CD4-positive, alpha-beta T cell treated with Interleukin-15 for 4 hours (primary cell): ENCODE data around the gene NUAK1.

Experiments
- DNase-seq: peaks from one replicate; pipeline ENCODE4 v3.0.0-alpha.2; 2020; ENCODE audit warnings: low spot score

Gene NUAK1

GRCh38 chr12:106082216-106083175, 56.3 kb downstream of the NUAK1 start:
- DNase-seq: no peak

DNA sequence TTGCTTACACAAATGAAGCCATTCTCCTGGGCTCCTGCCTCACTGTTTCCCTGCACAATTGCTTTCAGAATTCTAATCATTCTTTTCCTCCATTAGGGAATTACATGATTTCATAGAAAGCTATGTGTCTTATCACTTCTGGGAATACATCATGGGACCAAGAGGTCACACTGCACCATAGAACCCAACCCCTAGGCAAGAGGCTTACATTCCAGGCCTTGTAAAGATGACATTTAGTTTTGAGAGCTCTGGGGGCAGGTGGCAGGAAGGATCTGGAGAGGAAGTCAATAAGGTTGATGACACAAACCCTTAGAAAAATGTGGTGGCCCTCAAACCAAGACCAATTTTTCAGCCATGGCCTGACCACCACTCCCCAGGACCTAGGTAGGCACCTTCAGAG, 57.1 kb downstream of the NUAK1 start:
- no peak for DNase-seq

DNA sequence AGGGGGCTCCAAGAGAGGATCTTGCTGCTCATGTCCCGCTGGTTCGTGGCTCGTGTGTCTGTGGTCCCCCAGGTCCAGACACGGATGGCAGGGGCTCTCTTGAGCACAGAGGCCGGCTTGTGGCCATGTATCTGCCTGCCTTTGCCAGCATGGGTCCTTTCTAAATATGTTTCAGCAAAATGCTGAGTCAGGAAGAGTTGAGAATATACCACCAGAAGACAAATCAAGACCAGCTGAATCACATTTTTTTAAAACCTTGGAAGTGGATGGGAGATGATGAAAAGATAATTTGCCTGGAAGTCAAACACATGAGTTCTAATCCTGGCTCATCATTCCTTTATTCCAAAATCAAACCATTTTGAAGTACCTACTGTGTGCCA, 58.0 kb downstream of the NUAK1 start:
- no peak for DNase-seq

DNA sequence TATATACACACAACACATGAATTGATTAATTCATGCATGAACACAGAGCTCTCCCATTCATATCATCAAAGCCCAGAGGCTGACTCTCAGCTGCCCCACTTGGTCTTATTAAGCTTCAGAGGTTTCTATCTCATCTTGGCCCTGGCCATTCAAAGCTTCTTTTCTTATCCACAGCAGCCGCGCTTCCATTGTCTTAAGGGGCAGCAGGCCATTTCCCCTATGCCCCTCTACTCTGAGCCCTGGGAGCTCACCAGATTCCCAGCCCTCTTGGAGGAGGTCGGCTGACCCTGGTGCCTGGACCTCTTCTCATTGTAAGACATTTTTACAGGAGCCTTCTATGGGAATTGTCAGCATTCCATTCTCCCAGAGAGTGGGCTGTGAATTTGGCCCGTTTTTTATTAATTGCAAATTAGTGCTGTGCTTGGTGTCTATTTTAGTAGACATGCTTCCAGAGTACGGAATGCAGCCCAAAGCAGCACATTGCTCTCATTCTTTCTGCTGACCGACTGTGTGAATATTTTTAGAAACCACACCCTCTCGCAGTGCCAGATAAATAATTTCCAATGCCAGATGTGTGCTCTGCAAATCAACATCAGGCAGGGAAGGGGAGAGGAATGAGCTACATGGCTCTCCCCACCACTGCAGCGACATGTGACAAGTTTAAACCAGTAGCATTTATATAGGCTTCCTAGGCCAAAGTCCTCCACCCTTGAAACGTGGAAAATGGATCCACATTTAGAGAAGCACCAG, 58.5 kb downstream of the NUAK1 start:
- DNase-seq: no peak

DNA sequence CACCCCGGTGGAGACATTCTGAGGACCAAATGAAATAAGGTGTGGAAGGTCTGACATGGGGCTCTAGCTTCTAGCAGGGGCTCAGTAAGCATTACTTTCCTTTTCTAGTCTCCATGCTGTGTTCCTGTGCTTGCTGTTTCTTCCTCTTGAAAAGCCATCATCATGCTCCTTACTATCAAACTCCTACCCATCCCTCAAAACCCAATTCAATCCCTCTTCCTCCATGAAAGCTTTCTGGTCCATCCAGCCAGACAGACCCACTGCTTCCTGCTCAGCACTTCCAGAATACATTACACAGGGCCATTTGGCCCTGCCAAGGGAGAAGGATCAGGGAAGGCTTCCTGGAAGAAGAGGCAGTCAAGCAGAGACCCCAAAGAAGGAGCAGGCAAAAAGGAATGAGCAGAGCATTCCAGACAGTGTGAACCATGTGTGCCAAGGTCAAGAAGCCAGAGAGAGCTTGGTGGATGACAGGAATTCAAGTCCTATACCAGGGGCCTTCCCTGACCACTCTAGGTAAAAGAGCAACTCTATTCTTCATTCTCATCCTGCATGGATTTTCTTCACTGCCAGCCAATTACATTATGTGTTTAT, 59.5 kb downstream of the NUAK1 start:
- no peak for DNase-seq

GRCh38 chr12:106078358-106079010, 60.3 kb downstream of the NUAK1 start:
- no peak for DNase-seq

DNA sequence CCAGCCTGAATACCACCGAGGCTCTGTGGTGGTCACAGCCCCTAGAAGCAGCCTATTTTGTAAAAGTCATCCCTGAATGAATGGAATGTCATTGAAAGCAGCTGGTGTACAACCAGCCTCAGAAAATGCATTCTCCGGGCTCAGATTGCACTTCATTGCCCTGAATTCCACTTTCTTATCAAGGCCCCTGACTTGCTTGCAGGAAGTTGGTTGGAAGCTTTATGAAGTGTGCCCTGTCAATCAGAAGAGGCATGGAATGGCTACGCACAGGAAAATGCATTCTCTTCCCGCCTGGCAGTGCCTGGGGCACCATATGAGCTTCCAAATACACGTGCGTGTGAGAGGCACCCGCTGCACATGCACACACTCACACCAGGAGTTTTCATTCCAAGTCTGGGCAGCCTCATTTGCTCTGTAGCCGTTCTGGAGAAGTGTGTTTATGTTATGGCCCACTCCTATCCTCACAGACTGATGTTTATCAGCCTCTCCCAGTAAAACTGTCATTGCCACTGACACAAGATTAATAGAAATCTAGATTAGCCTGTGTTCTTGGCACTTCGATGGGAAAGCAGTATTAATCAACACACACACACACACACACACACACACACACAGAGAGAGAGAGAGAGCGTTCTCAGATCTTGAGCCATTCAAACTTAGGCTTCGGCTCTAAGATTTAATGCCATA, 63.9 kb downstream of the NUAK1 start:
- DNase-seq: no peak

GRCh38 chr12:106074361-106074705, 64.4 kb downstream of the NUAK1 start:
- no peak for DNase-seq

DNA sequence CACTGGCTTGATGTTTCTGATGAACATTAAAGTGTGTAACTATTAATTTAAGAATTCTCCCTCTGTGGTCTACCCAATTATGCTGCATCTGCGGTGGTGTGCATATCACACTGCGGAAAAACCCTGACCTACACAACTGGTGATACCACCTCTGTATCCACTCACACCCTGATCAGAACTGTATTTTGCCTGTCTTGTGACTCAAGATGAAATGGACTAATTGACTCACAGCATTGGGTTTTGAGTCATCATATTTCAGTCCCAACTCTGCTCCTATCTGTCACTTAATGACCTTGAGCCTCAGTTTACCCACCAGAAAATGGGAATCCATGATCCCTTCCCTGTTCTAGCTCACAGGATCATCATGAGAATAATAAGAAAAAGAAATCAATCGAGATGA, 65.6 kb downstream of the NUAK1 start:
- no peak for DNase-seq

- no peak for DNase-seq
Measured at GRCh38 chr12:106072751-106073150, 66.0 kb downstream of the NUAK1 start.

GRCh38 chr12:106071686-106072085, 67.1 kb downstream of the NUAK1 start:
- no peak for DNase-seq

GRCh38 chr12:106070611-106071010, 68.1 kb downstream of the NUAK1 start:
- DNase-seq: no peak

DNA sequence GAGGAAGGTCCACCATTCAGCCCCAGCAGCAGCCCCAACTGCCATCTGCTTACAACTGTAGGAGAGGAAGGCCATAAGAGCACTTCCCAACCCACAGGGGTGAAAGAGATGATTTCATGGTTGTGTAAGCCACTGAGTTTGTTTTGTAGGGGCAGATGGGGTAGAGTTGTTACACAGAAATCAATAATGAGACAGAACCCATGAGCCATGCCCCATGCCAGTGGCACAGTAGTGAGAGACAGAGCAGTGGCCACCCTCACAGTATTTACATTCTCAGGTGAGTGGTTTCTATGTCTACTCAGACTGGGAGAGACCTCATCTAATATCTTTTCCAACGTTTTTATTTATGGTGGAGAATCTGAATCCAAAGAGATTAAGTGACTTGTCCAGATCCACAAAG, 68.6 kb downstream of the NUAK1 start:
- no peak for DNase-seq

DNA sequence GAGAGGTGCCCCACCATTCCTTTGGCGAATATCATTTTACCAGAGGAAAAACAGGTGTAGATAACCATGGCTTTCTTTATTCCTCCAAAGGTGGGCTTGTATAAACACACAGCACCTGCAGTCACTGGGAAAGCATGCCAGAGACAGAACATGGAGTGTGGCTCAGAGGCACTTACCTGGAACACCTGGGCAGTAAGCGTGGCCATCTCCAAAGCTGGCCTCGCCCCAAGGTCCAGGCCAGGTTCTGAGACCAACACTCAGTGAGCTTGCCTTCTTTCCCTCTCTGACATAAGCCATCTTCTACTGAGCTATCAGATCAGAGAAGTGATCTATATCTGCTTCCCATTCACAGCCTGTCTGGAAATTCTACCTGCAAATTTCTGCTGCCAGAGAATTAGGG, 70.5 kb downstream of the NUAK1 start:
- DNase-seq: no peak

DNA sequence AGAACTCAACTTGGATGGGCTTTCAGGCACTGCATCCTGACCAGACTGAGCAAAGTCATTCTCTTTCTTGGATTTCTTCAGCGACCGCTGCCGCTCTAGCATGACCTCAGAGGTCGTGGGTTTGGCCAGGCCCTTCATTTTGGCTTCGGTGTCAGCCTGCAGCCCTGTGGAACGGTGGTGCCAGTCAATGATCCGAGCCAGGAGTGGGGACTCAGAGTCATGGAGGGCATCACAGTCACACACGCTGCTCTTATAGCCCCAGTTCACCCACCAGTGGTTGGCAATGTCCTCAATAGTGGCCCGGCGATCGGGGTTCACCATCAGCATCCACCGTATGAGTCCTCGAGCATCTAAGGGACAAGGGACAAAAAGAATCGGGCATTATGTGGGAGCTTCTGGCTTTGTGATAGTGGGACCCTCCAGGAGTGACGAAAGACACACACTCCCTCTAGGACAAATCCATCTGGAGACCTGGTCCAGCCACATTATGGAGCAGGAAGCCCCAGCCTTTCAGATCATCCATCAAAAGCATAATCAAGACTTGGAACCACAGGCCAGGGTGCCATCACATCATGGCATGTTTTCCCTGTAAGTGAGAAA, 71.0 kb downstream of the NUAK1 start:
- no peak for DNase-seq

DNA sequence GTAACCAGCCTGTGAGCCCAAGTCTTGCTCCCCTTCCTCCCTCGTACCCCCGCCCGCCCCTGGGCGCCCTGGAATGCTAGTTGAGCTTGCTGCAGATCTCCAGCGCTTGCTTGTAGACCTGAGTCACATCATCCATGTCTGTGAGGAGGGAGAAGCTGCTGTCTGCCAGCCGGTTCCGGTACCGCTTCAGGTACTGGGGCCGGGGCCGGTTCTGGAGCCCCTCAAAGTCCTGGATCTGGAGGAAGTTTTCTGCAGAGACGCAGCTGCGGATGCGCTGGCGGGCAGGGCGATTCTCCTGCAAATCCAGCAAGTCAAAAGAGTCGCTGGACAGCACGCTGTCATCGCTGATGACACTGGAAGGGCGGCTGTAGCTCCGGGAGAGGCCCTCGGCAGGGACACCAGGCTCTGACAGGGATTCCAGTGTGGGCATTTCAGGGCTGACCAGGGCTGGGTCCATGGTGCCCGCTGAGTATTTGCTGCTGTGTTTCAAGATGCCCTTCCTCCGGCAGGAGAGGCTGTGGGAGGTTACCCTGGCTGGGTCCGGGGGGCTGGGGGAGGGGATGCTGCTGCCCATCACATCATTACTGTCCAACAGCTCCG, 71.9 kb downstream of the NUAK1 start:
- no peak for DNase-seq

DNA sequence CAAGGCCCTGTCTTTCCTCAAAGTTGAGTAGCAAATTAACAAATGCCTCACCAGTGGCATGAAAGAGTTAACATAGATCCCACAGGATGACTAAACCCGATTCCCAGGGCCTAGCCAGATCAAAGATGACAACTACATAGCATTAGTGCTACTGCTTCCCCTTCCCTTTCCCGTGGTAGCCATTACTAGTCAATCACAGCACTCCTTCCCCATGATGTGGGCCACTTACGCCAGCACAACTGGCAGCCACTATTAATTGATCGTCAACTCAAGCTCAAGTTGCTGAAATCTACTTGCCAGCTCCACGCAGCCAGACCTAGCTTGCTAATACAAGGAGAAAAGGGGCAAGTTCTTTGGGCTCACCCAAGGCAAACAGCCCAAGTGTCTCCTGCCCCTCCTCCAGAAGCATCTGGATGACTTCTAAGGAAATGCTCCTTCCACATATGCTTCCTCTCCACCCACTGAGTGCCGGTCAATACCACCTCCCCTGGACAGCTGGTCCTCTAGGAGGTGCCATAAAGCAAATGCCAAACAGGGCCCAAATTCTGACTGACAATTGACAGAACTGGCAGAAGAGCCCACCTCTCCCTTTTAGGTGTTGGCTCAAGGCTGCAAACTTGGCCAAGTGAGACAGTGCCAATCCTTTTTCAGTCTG, 72.6 kb downstream of the NUAK1 start:
- no peak for DNase-seq

- no peak for DNase-seq
Measured at GRCh38 chr12:106065506-106065905, 73.2 kb downstream of the NUAK1 start.

- no peak for DNase-seq
Measured at GRCh38 chr12:106064721-106065021, 74.1 kb downstream of the NUAK1 start.

DNA sequence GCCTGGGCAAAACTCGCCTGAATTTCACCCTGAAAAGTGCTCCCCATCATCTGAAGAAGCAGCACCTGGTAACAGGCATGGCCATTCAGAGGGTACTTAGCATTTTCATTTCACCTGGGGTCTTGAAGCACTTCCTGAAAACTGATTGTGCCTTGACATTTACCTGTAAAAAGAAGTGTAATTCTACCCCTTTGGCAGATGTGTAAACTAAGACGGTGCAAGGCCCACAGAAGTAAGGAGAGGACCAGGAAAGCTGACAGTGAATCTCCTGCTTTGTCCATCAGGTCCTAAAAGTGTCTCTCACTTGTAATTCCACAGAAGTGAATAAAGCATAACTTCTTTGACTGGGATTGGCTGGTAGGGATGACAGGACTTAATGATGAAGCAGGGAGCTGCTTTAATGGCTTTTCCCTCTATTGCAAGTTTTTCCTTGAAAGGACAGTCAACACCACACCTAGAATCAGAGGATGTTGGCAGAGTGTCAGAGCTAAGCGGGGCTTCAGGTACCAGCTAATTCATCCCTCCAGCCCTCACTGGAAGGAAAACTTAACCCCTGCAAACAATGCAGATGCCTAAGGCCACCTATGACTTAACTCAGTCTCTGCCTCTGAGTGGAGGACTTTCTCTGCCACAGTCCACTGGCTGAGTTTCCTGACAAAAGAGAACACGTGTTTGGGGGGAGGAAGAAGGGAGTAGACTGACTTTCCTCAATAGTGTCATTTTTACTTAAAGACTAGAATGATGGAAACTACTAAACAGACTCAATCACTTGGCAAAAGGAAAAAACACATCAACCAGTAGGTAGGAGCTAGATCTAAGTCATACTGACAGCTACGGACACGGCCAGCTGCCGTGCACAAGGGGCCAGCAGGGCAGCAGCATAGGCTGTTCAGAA, 74.7 kb downstream of the NUAK1 start:
- no peak for DNase-seq
